Liver (tissue), 9 donors: Measurements from ENCODE around the gene KIRREL3. TPM values are rescaled to one million over a fixed set of nuclear protein-coding genes. Genes with fewer than 3 reads are reported as not detected.

Experiments
- DNase-seq: peaks from one replicate; pipeline ENCODE4 v3.0.0-alpha.2; 2017; ENCODE audit warnings: low spot score
- H3K27ac ChIP-seq, 2 donors: one replicate each; pipeline ENCODE4 v1.7.0; 2013; ENCODE audit warnings: inconsistent platforms in 2 of 2, low read length in 2 of 2, control low read depth in 1 of 2, low read depth in 1 of 2, mild to moderate bottlenecking in 1 of 2
- H3K27me3 ChIP-seq, 4 donors: one replicate each; pipeline versions ENCODE4 v1.6.1 to v1.7.0; 2013; ENCODE audit warnings: low read length in 3 of 4, inconsistent platforms in 1 of 4, mild to moderate bottlenecking in 1 of 4, moderate library complexity in 1 of 4; ENCODE audit not compliant: control insufficient read depth in 4 of 4, insufficient read depth in 4 of 4
- H3K36me3 ChIP-seq, 4 donors: one replicate each; pipeline versions ENCODE4 v1.6.1 to v1.7.0; 2013; ENCODE audit warnings: low read length in 3 of 4, mild to moderate bottlenecking in 3 of 4, low read depth in 1 of 4, moderate library complexity in 1 of 4; ENCODE audit not compliant: control insufficient read depth in 4 of 4, insufficient read depth in 3 of 4
- H3K4me1 ChIP-seq, 4 donors: one replicate each; pipeline versions ENCODE4 v1.6.1 to v1.7.0; 2013; ENCODE audit warnings: low read length in 3 of 4, mild to moderate bottlenecking in 3 of 4, moderate library complexity in 1 of 4; ENCODE audit not compliant: control insufficient read depth in 4 of 4, insufficient read depth in 4 of 4
- H3K4me3 ChIP-seq, 3 donors: one replicate each; pipeline versions ENCODE4 v1.6.1 to v1.7.0; 2013; ENCODE audit warnings: low read length in 3 of 3, control low read depth in 1 of 3, low read depth in 1 of 3, mild to moderate bottlenecking in 1 of 3
- H3K9ac ChIP-seq, 2 donors: one replicate each; pipeline ENCODE4 v1.7.0; 2013; ENCODE audit warnings: low read length in 2 of 2, mild to moderate bottlenecking in 2 of 2, moderate library complexity in 2 of 2, control low read depth in 1 of 2, low read depth in 1 of 2
- H3K9me3 ChIP-seq, 4 donors: one replicate each; pipeline versions ENCODE4 v1.6.1 to v1.7.0; 2013; ENCODE audit warnings: low read length in 3 of 4; ENCODE audit not compliant: control insufficient read depth in 4 of 4
- CTCF ChIP-seq: fragments of 150-350 bp; IDR thresholded peaks from 2 replicates; pipeline ENCODE4 v1.5.1; 2017; ENCODE audit warnings: improper control_type of control experiment, low read depth, low read length; ENCODE audit not compliant: missing input control
- EGR1 ChIP-seq, 2 donors: IDR thresholded peaks; 2 replicates each; pipeline ENCODE4 v1.6.1; 2016 to 2018; ENCODE audit warnings: antibody characterized with exemption in 2 of 2, low read depth in 2 of 2
- FOXA1 ChIP-seq: IDR thresholded peaks from 2 replicates; pipeline ENCODE4 v1.6.1; 2016; ENCODE audit warnings: antibody characterized with exemption
- FOXA2 ChIP-seq: IDR thresholded peaks from 2 replicates; pipeline ENCODE4 v1.6.1; 2016; ENCODE audit warnings: antibody characterized with exemption
- GABPA ChIP-seq, 2 donors: IDR thresholded peaks in 1 of 2; conservative IDR thresholded peaks in 1 of 2; 2 replicates each; pipeline ENCODE4 v1.6.1; 2016; ENCODE audit warnings: antibody characterized with exemption in 2 of 2, mild to moderate bottlenecking in 1 of 2, moderate library complexity in 1 of 2
- HNF4A ChIP-seq, 2 donors: conservative IDR thresholded peaks; 2 replicates each; pipeline ENCODE4 v1.6.1; 2016; ENCODE audit warnings: antibody characterized with exemption in 2 of 2, mild to moderate bottlenecking in 2 of 2
- HNF4G ChIP-seq: IDR thresholded peaks from 2 replicates; pipeline ENCODE4 v1.6.1; 2016; ENCODE audit warnings: antibody characterized with exemption
- JUND ChIP-seq, 2 donors: IDR thresholded peaks; 2 replicates each; pipeline ENCODE4 v1.6.1; 2016; ENCODE audit warnings: antibody characterized with exemption in 2 of 2
- NR2F2 ChIP-seq: IDR thresholded peaks from 2 replicates; pipeline ENCODE4 v1.6.1; 2016; ENCODE audit warnings: antibody characterized with exemption
- RAD21 ChIP-seq, 2 donors: IDR thresholded peaks; 2 replicates each; pipeline ENCODE4 v1.6.1; 2016; ENCODE audit warnings: antibody characterized with exemption in 2 of 2, mild to moderate bottlenecking in 2 of 2
- REST ChIP-seq: IDR thresholded peaks from 2 replicates; pipeline ENCODE4 v1.6.1; 2016; ENCODE audit warnings: antibody characterized with exemption, mild to moderate bottlenecking
- RXRA ChIP-seq, 2 donors: IDR thresholded peaks; 2 replicates each; pipeline ENCODE4 v1.6.1; 2017 to 2018; ENCODE audit warnings: antibody characterized with exemption in 2 of 2, mild to moderate bottlenecking in 1 of 2
- SP1 ChIP-seq: IDR thresholded peaks from 2 replicates; pipeline ENCODE4 v1.6.1; 2018; ENCODE audit warnings: antibody characterized with exemption, mild to moderate bottlenecking
- TAF1 ChIP-seq: conservative IDR thresholded peaks from 2 replicates; pipeline ENCODE4 v1.6.1; 2016; ENCODE audit warnings: antibody characterized with exemption, mild to moderate bottlenecking
- WGBS: extraction: QIAGEN DNeasy Blood & Tissue Kit; methylation state at CpG from one replicate; pipeline ENCODE4 v1.1.7; 2013; 5-methylcytosine and 5-hydroxymethylcytosine counted together
- polyA plus RNA-seq, 2 donors: library from polyadenylated mRNA; stranded (reverse) in 1 of 2; unstranded in 1 of 2; fragments of 200-250 nt in 1 of 2; fragments of >200 nt in 1 of 2; fragmentation: Nextera tagmentation in 1 of 2; extraction: Ambion mirVana in 1 of 2; gene quantifications; one replicate each; pipeline versions ENCODE4 v1.2.1 to v1.2.3, GENCODE V29; 2013 to 2015
- total RNA-seq, 2 donors: library from RNA; depleted of rRNA; stranded (reverse); fragments of >200 nt; gene quantifications; one replicate each; pipeline ENCODE4 v1.2.3, GENCODE V29; 2014
- TF ChIP-seq, protein P1 (sequence below): IDR thresholded peaks from 2 replicates; pipeline ENCODE4 v1.6.1; 2016; ENCODE audit warnings: antibody characterized with exemption
- TF ChIP-seq, protein P2 (sequence below): IDR thresholded peaks from 2 replicates; pipeline ENCODE4 v1.6.1; 2016; ENCODE audit warnings: antibody characterized with exemption
- TF ChIP-seq, protein P3 (sequence below): IDR thresholded peaks from 2 replicates; pipeline ENCODE4 v1.6.1; 2016; ENCODE audit warnings: antibody characterized with exemption
- donor health status: healthy.
- donor health status: healthy.
- donor health status: healthy.
- donor health status: healthy.
- donor health status: healthy.

Gene KIRREL3
- total and polyA plus RNA-seq, 4 donors = 0.03 to 0.29 (median 0.08) TPM; not detected in 1

GRCh38 chr11:126462422-126462821, 538.1 kb downstream of the KIRREL3 start:
- H3K9me3 ChIP-seq = no peaks in the 10 kb centered on the region
- H3K27me3 ChIP-seq = no peaks in the 10 kb centered on the region

GRCh38 chr11:126461996-126462395, 538.6 kb downstream of the KIRREL3 start:
- WGBS = 82% methylated on average over 6 of the region's 6 CpGs
- no peak for DNase-seq
- peaks cover 0 to 11% (median 0%) of the 10 kb centered on the region in 4 donors for H3K4me1 ChIP-seq
- no peak overlapping the region for H3K27ac ChIP-seq
- no peak overlapping the region for H3K4me3 ChIP-seq
- no peaks in the 10 kb centered on the region for H3K27me3 ChIP-seq
- TF ChIP-seq EGR1 (IDR thresholded peaks at IDR 0.05; ENCODE audit: low read depth in 2 of 2) = no peak
- TF ChIP-seq HNF4G = no peak
- no peak for TF ChIP-seq GABPA (IDR thresholded peaks at IDR 0.05 in 1 of 2, conservative IDR thresholded peaks at IDR 0.05 in 1 of 2)
- no peak for TF ChIP-seq RXRA (IDR thresholded peaks at IDR 0.05)
- H3K9me3 ChIP-seq = no peaks in the 10 kb centered on the region
- no peak overlapping the region for H3K9ac ChIP-seq
- no peaks in the 10 kb centered on the region for H3K36me3 ChIP-seq

More at GRCh38 chr11:126462422-126462821, 538.1 kb downstream of the KIRREL3 start:
- 91% methylated on average over 7 of the region's 7 CpGs for WGBS
- Histone ChIP-seq H3K9ac (no peak overlapping the region), H3K4me1 (peaks cover 0 to 11% (median 0%) of the 10 kb centered on the region in 4 donors), H3K36me3 (no peaks in the 10 kb centered on the region), H3K4me3 (no peak overlapping the region), H3K27ac (no peak overlapping the region)
- TF ChIP-seq TAF1 (no peak), GABPA (IDR thresholded peaks at IDR 0.05 in 1 of 2, conservative IDR thresholded peaks at IDR 0.05 in 1 of 2) (no peak), HNF4G (no peak), CTCF (no peak), FOXA1 (no peak), EGR1 (IDR thresholded peaks at IDR 0.05; ENCODE audit: low read depth in 2 of 2) (no peak), HNF4A (conservative IDR thresholded peaks at IDR 0.05) (no peak)
- TF ChIP-seq, protein P1, sequence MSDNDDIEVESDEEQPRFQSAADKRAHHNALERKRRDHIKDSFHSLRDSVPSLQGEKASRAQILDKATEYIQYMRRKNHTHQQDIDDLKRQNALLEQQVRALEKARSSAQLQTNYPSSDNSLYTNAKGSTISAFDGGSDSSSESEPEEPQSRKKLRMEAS = no peak
- TF ChIP-seq, protein P2, sequence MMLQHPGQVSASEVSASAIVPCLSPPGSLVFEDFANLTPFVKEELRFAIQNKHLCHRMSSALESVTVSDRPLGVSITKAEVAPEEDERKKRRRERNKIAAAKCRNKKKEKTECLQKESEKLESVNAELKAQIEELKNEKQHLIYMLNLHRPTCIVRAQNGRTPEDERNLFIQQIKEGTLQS = no peak
- DNase-seq = no peak

- 79% methylated on average over 8 of the region's 8 CpGs for WGBS
- H3K27me3 ChIP-seq = no peaks in the 10 kb centered on the region
- H3K9me3 ChIP-seq = no peaks in the 10 kb centered on the region
- no peak for DNase-seq
- H3K4me1 ChIP-seq = peaks cover 0 to 5% (median 0%) of the 10 kb centered on the region in 4 donors
- no peak overlapping the region for H3K4me3 ChIP-seq
- H3K9ac ChIP-seq = no peak overlapping the region
- no peak overlapping the region for H3K27ac ChIP-seq
- TF ChIP-seq GABPA (IDR thresholded peaks at IDR 0.05 in 1 of 2, conservative IDR thresholded peaks at IDR 0.05 in 1 of 2) = no peak
- no peak for TF ChIP-seq NR2F2
- no peak for TF ChIP-seq RAD21 (IDR thresholded peaks at IDR 0.05)
- TF ChIP-seq SP1 = no peak
- TF ChIP-seq FOXA1 = no peak
- no peak for TF ChIP-seq REST
- TF ChIP-seq, protein P1 = no peak
- TF ChIP-seq, protein P3, sequence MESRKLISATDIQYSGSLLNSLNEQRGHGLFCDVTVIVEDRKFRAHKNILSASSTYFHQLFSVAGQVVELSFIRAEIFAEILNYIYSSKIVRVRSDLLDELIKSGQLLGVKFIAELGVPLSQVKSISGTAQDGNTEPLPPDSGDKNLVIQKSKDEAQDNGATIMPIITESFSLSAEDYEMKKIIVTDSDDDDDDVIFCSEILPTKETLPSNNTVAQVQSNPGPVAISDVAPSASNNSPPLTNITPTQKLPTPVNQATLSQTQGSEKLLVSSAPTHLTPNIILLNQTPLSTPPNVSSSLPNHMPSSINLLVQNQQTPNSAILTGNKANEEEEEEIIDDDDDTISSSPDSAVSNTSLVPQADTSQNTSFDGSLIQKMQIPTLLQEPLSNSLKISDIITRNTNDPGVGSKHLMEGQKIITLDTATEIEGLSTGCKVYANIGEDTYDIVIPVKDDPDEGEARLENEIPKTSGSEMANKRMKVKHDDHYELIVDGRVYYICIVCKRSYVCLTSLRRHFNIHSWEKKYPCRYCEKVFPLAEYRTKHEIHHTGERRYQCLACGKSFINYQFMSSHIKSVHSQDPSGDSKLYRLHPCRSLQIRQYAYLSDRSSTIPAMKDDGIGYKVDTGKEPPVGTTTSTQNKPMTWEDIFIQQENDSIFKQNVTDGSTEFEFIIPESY = no peak
- no peak for TF ChIP-seq JUND (IDR thresholded peaks at IDR 0.05)
- TF ChIP-seq, protein P2 = no peak
- TF ChIP-seq FOXA2 = no peak
- H3K36me3 ChIP-seq = no peaks in the 10 kb centered on the region
Observed at GRCh38 chr11:126461096-126461440, 539.5 kb downstream of the KIRREL3 start.
